Measurements from ENCODE around the gene OR10H5.
"Not testable (repeated sequence)": the region's sequence is repeated elsewhere in the genome, so short reads cannot be mapped to it uniquely, and the experiment has no call there.

OR10H5 gene, protein sequence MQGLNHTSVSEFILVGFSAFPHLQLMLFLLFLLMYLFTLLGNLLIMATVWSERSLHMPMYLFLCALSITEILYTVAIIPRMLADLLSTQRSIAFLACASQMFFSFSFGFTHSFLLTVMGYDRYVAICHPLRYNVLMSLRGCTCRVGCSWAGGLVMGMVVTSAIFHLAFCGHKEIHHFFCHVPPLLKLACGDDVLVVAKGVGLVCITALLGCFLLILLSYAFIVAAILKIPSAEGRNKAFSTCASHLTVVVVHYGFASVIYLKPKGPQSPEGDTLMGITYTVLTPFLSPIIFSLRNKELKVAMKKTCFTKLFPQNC

DNA sequence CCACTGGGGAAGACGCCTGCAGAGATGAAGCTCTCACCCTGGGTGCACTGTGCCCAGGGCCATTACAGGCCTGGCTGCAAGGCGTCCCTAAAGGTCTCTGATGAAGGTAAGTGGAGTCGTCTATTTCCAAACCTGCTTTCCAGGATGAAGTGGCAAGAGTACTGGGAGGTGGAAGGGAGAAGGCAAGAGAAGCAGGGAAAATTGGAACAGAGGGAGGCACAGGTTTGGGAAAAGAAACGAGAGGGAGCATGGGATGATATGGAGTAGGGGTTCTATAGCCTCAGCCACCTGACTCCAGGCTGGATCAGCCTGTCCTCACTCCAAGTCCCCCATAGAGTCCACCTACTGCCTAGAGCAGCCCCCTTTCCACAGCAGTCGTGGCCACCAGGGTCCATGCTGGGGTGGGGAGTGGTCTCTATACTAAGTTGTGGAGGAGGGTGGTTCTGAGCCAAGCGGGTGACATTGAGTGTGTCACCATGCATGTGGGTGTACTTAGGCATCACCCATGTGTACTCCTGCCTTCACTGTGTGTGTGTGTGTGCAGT, at the start of gene OR10H5:
TSS of gene OR10H5 (plus strand) at position 51 of the 545 bp plus-strand sequence. CDS start 6,388 bp downstream, outside the sequence.
- no peak for DNase-seq

DNA sequence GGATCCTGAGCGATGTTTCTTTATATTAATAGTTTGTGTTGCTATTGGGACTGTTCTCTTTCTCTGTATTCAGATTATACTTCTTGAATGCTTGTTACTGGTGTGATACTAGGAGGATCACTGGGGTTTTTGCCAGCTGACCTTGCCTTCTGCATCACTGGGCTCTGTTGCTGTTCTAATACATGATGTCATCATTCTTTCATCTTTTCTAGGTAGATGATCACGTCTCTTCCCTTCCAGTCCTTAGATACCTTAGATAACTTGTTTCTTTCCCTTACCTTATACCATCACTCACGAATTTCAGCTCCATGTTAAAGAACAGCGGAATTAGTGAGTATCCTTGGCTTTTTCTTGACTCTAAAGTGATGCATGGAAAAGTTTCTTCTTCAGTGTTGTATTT, 49.7 kb upstream of the OR10H5 start, which contains the start of gene OR10H3:
TSS of gene OR10H3 (plus strand) at position 264 of the 400 bp plus-strand sequence. CDS start 3,408 bp downstream, outside the sequence.
- DNase-seq: no peak

DNA sequence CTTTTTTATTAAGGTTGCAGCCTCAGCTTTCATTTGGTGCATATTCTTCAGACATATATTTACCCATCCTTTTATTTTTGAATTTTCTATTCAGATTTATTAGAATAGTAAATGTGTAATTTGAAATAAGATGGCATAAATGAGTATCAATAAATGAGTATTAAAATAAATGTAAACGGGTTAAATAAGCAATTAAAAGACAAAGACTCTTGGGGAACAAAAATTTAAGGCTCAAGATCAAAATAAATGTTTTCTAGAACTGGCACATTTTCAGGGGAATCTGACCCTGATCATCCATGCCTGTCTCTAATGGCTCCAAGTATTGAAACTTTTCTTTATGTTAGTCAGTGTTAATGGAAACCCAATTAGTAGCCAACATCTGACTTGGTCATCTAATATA, 46.7 kb upstream of the OR10H5 start:
- no peak for DNase-seq

DNA sequence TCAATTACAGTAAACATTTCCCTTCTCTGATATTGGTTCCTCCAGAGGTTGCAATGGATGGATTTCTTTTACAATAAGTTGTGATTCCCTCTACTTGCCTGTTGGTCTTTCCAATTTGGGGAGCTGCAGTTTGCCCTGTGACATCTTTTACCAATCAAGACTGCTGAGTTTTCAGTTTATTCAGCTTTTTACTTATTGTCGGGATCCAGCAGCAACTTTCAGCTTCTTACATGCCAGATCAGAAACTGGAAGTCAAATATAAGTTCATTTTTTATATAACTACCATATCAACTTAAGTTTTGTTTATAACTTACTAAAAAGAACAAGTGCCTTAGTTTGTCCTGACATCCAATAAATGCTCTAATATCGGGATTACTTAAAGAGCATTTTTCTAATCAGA, 39.2 kb upstream of the OR10H5 start:
- no peak for DNase-seq

DNA sequence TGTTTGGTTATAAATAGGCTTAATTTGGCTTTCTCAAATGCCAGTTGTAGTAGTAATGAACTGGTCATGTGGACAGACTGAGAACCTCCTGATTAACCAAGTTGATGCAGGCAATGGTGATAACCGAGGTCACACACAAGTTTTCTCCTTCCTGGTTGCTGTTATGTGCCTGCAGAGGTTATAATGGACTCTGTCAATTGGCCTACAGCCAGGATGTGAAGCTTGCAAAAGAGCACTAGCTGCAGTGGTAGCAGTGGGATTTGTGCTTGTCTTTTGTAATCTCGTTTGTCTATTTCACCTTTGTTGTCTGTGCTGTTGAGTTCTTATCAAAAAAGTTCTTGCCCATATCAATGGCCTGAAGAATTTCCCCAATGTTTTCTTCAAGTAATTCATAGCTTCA, 29.1 kb upstream of the OR10H5 start:
- DNase-seq: no peak

DNA sequence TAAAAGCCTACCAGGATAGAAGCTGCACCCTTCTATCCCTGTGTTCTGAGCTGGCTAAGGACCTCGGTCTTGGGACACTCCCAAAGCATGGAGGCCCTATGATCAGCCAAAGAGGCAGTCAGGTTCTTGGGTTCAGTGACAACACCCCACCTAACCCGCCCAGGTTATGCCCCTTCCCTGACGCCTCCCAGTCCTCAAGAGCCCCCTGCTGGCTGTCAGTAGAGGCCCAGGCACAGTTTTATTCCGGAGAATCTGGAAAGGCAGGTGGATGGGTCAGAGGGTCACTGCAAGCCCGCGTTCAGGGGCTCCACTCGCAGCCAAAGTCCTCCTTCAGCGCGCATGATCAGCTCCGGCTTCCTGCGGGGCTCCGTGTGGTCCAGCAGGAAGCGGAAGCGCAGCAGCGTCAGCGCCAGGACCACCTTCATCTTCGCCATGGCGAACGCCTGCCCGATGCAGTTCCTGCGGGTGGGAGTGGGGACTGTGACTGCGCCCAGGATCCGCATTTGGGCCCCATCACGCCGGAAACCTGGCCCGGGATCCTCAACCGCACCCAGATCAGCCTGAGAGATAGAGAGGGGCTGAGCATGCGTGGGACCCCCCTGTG, 27.4 kb upstream of the OR10H5 start:
- no peak for DNase-seq

DNA sequence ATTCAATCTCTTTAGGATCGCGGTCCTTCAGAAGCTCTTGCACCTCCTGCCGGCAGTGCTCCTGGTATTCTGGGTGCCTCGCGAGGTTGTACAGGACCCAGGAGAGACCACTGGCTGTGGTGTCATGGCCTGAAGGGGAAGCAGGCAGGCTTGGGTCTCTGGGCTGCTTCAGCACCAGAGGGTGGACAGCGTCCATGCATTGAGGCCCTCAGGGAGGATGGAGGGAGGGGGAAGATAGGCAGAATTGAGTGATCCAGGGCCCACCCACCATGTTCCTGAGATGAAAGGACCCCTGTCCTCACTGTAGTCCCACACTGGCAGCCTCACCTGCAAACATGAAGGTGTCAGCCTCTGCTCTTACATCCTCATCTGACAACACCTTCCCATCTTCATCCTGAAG, 17.9 kb upstream of the OR10H5 start:
- no peak for DNase-seq

DNA sequence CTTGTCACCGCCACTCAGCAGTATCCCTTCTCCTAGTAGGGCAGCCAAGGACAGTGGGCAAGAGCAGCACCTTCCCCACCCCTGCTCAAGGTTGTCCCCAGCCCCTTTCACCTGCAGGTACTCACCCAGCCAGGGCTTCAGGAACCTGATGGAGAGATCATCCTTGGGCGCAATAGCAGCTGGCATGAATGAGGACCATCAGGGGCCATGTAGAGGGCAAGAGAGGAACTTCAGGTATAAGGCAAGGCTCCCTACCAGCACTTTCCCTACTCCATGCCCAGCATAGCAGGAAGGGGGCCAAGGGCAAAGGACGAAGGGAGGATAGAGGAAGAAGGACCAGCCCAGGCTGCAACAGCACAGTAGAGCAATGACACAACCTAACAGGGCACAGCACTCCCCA, 13.3 kb upstream of the OR10H5 start:
- DNase-seq: not testable (repeated sequence)

DNA sequence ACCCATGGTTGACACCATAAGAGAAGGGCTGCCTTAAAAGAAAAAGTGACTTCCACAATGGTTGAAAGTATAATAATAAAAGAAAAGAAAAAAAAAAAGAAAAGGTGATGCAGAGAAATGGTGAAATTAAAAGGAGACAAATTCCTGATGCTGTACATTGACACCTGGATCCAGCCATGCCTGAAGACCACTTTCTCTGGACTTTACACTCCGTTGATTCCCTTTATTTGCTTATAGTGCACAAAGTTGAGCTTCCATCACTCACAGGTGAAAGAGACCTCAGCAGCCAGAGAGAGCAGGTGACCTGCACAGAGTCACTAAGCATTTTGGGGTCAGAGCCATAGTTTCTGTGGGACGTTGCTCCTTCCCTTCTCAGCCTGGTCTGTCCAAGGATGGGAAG, 12.2 kb upstream of the OR10H5 start:
- no peak for DNase-seq

DNA sequence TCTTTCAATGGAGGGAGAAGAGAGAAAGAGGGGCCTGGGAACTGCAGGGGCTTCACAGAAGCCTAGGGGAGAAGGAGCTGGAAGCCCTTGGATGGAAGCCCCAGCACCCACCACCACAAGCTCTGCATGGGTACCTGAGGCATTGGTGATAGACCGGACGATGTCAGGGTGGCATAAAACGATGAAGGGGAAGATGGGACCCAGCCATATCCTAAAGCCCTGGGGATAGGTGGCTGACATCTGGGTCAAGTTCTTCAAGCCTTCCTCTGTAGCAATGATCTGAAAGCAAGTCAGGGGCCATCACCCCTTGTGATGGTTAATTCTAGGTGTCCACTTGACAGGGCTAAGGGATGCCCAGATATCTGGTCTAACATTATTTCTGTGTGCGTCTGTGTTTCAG, 11.2 kb upstream of the OR10H5 start:
- no peak for DNase-seq

DNA sequence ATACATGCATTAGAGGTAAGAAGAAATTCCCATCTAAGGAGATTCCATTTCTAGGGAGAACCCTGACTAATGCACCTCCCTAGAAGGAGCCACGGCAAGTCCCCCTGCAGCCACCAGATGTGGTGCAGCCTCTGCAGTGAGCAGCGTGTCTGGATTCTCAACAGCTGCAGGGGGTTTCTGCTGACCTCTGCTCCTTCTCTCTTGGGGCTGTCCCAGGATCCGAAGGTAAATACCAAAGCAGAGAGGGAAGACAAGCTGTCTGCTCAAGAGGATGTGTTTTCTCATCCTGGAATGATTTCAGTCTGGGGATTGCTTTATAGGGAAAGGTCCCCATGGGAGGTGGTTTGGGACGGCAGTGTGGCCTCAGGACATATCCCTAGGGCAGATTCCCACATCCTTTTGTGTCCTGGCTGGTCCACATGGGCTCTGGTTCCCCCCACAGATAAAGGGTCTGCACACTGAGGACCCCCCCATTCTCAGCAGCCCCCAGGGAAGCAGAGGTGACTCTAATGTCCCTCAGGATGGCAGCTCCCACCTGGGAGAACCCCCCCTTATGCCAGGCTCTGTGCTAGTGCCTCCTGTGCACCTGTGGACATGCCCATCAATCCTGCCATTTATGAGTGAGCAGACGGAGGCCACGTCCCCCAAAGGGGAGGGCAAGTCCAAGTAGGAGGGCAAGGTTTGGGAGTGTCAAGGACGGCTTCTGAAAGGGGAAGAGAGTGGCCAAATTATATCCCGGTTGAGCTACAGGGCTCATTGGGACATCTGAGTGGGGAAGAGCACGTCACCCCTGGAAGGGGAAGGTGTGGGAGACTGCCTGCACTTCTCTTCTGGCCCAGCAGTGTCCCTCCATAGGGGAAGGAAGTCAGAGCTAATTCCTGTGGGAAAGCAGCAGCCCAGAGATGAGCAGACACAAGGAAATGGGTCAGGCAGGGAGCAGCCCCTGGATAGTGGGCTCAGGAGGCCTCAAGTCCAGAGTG, 10.2 kb upstream of the OR10H5 start:
- DNase-seq: no peak

DNA sequence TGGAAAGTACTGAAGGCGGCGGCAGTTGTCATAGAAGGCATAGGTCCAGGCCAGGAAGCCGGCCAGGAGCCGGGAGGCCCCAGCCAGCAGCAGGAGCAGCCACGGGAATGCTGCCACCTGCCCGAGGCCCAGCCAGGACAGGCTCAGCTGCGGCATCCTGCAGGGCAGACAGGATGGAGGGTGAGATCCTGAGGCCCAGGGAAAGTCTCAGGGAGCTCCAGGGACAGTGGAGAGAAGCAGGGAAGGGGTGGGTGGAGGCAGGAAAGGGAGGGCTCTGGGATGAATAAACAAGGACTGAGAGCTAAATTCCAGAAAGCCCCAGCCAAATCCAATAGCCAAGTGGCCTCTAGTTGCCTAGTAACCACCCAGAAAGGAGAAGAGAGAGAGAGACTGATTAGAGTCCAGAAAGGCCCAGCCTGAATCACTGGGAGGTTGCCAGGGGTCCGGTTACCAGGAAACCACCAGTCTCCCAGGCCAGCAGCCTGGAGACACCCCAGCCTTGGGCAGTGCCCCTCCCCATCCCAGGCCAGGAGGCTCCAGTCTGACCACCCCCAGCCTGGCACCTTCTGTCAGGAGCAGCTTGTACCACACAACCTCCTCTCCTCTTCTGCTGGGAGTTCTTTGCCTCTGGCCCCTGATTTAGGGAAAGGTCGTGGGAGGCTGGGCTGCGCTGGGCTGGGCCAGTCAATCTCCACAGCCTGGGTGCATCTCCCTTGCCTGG, 7.5 kb upstream of the OR10H5 start:
- peak in 54 of 56 donors; percentile 16 to 93 (median 74) for DNase-seq

DNA sequence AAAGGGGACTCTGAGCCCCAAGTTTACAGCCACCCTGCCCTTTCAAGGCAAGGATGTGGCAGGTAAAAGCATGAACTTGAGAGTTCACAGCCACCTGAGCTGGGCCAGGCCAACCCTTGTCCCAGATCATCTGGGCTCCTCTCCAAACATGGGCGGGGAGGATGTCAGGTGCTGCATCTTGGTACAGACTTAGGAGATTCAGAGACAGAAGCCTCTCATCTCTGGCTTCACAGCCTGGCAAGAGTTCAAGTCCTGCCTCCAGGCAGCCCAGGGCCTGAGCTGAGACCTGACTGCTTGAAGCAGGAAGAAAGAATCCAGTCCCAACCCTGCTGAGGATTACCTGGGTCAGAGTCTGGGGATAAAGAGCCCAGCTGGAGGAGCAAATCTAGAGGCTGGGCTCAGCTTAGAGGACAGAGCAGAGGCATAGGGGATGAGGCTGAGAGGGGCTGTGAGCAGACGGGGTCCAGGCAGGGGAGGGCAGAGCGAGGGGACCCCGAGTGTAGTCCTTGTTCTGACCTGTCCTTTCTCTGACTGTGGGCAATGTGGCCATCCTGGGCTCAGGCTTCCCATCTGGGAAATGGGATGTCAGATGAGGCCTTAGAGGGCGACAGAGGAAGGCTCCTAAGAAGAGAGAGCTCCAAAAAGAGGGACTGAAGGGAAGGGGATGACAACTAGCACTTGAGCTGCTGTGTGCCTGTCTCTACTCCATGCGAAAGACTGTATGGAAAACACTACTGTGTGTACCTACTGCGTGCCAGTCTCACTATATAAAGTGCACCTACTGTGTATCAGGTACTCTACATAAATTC, 6.6 kb upstream of the OR10H5 start:
- DNase-seq: peak in 7 of 56 donors; percentile 3 to 32 (median 21)

DNA sequence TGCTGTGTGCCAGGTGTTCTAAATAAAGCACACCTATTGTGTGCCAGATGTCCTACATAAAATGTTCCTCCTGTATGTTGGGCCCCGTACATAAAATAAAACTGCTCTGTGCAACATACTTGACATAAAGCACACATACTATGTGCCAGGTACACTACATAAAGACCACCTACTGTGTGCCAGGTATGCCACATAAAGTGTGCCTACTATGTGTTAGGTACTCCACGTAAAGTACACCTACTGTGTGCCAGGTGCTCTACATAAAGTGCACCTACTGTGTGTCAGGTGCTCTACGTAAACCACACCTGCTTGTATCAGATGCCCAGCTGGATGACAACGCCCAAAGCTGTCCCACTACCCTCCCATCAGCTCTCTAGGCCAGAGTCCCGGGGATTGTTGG, 5.8 kb upstream of the OR10H5 start:
- no peak for DNase-seq

DNA sequence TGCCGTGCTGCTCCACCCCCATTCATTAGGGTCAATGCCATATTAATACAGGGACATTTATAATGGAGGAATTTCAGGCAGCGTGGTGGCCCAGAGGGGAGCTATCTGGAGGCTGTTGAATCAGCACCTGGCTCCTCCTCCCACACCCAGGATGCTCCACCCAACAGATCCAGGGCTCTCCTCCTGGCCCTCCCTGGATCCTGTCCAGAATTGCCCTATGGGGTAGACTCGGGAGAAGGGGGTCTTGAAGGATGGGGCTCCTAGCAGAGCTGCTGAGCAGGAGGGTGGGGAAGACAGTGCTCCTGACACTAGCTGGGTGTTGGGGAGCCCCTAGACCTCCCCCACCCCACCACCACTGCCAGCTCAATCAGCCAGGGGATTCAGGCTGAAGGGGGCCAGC, 5.2 kb upstream of the OR10H5 start:
- peak in 1 of 56 donors; percentile 2 for DNase-seq

DNA sequence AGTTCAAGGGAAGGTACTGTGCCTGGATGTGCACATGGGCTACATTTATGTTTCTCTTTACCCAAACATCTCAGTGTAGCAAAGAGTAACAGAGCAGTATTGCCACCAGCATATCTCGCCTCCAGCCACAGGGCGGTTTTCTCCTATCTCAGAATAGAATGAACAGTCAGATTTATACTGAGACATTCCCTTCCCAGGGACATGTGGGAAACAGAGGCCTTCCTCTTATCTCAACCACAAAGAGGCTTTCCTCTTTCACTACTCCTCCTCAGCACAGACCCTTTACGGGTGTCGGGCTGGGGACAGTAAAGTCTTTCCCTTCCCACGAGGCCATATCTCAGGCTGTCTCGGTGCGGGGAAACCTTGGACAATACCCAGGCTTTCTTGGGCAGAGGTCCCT, 4.6 kb upstream of the OR10H5 start:
- peak in 1 of 56 donors; percentile 10 for DNase-seq

DNA sequence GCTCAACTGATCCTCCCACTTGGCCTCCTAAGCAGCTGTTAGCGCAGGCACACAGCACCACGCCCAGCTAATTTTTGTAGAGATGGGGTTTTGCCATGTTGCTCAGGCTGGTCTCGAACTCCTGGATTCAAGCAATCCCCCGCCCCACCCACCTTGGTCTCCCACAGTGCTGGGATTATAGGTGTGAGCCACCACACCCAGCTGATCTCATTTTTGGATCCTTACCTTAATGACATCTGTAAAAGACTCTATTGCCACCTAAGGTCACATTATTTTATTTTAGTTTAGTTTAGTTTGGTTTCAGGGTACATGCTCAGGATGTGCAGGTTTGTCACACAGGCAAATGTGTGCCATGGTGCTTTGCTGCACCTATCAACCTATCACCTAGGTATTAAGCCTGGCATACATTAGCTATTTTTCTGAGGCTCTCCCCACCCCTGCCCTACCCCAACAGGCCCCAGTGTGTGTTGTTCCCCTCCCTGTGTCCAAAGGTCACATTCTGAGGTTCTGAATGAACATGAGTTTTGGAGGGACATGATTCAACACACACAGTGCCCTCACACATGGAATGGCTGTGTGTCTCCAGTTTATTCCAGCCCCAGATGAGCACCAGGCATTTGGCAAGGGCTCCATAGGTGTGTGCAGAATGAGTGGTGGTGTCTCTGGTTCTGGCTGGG, 1.3 kb downstream of the OR10H5 start:
- DNase-seq: no peak

DNA sequence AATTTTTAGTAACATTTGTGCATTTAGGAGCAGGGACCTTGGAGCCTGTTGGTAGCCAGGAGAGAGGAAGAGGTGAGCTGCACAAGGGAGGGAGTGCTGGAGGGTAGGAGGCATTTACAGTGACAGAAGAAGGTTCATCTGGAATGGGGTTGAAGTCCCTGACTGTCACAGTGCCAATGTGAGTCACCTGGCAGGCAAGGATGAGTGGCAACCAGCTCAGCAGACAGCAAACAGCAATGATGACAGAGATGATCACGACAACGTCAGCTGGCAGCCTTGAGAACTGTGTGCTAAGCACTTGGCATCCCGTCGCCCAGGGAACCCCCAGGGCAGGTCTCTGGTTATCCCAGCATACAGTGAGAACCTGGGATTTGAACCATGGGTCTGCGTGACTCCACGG, 2.6 kb downstream of the OR10H5 start:
- DNase-seq: no peak

DNA sequence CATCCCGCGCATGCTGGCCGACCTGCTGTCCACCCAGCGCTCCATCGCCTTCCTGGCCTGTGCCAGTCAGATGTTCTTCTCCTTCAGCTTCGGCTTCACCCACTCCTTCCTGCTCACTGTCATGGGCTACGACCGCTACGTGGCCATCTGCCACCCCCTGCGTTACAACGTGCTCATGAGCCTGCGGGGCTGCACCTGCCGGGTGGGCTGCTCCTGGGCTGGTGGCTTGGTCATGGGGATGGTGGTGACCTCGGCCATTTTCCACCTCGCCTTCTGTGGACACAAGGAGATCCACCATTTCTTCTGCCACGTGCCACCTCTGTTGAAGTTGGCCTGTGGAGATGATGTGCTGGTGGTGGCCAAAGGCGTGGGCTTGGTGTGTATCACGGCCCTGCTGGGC, 6.8 kb downstream of the OR10H5 start:
- DNase-seq: not testable (repeated sequence)
